ENCODE measurements around the gene LETMD1.

- TF ChIP-seq ZNF24 (tag by site-specific recombination; IDR thresholded peaks at IDR 0.05) (no peak), CTCF (tag by site-specific recombination; IDR thresholded peaks at IDR 0.05) (no peak), KLF10 (tag by site-specific recombination; IDR thresholded peaks at IDR 0.05) (no peak), ZNF174 (tag by site-specific recombination; IDR thresholded peaks at IDR 0.05) (no peak), ZNF394 (tag by site-specific recombination; IDR thresholded peaks at IDR 0.05; ENCODE audit: borderline replicate concordance) (no peak), ZNF341 (tag by site-specific recombination; IDR thresholded peaks at IDR 0.05; ENCODE audit: low read depth) (no peak), KLF16 (tag by site-specific recombination; IDR thresholded peaks at IDR 0.05) (no peak), ZNF155 (tag by site-specific recombination; IDR thresholded peaks at IDR 0.05) (no peak), ZSCAN23 (tag by site-specific recombination; IDR thresholded peaks at IDR 0.05) (no peak)
- TF ChIP-seq, protein P1, sequence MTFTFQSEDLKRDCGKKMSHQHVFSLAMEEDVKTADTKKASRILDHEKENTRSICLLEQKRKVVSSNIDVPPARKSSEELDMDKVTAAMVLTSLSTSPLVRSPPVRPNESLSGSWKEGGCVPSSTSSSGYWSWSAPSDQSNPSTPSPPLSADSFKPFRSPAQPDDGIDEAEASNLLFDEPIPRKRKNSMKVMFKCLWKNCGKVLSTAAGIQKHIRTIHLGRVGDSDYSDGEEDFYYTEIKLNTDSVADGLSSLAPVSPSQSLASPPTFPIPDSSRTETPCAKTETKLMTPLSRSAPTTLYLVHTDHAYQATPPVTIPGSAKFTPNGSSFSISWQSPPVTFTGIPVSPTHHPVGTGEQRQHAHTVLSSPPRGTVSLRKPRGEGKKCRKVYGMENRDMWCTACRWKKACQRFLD (tag by site-specific recombination; IDR thresholded peaks at IDR 0.05): no peak
- TF ChIP-seq, protein P2, sequence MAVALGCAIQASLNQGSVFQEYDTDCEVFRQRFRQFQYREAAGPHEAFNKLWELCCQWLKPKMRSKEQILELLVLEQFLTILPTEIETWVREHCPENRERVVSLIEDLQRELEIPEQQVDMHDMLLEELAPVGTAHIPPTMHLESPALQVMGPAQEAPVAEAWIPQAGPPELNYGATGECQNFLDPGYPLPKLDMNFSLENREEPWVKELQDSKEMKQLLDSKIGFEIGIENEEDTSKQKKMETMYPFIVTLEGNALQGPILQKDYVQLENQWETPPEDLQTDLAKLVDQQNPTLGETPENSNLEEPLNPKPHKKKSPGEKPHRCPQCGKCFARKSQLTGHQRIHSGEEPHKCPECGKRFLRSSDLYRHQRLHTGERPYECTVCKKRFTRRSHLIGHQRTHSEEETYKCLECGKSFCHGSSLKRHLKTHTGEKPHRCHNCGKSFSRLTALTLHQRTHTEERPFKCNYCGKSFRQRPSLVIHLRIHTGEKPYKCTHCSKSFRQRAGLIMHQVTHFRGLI (tag by site-specific recombination; IDR thresholded peaks at IDR 0.05): no peak
- TF ChIP-seq, protein P3, sequence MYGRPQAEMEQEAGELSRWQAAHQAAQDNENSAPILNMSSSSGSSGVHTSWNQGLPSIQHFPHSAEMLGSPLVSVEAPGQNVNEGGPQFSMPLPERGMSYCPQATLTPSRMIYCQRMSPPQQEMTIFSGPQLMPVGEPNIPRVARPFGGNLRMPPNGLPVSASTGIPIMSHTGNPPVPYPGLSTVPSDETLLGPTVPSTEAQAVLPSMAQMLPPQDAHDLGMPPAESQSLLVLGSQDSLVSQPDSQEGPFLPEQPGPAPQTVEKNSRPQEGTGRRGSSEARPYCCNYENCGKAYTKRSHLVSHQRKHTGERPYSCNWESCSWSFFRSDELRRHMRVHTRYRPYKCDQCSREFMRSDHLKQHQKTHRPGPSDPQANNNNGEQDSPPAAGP (tag by site-specific recombination; IDR thresholded peaks at IDR 0.05): no peak
Measured at GRCh38 chr12:51017452-51017851, 30.7 kb upstream of the LETMD1 start.

Data from HEK293 (cell line).